Measurements from ENCODE around the gene PRELID1.
"Not testable (repeated sequence)": the region's sequence is repeated elsewhere in the genome, so short reads cannot be mapped to it uniquely, and the experiment has no call there.

PRELID1 gene

DNA sequence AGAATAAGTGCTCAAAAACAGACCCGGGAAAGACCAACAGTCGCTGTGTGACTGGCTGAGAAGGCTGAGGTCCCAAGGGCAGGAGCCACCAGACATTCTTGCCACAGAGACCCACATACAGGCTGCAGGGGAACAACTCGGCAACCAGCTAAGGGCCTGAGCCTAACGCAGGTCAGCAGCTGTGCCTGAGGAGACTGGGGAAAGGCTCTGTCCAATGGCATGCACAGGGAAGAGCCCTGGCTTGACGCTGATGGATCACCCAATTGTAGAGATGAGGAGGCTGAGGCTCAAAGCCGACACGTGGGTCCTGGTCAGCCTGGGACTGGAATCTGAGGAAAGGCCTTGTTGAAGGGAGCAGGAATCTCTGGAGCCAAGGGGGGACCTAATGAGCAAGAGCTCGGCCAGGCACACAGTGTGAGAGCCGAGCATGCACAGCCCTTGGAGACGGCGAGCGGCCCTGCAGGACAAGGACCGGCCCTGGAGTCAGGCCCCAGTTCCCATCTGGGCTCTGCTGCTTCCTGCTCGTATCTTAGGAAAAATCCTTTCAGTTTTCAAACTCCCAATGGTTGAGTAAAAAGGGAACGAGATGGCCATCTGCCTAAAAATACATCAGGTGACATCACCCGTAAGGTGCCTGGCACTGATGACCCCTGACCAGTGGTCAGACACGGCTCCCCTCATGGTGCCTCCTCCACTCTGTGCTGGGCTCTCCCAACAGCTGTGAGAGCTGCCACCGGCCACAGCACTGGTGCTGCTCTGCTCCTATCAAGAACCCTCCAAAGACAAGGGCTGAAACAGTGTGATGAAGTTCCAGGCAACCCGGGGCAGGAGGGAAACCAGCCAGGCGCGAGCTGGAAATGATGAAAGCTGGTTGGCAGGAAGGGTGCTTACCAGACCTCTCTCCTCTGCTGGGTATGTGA lies 31.4 kb downstream of the PRELID1 start:
- Mint-ChIP-seq H3K9me3 (no peaks in the 10 kb centered on the region), H3K36me3 (ENCODE audit: low read depth) (peaks cover 46% of the 10 kb centered on the region), H3K27ac (no peak overlapping the region), H3K4me3 (no peak overlapping the region), H3K4me1 (ENCODE audit: low read depth) (peaks cover 21% of the 10 kb centered on the region), H3K27me3 (no peaks in the 10 kb centered on the region)

DNA sequence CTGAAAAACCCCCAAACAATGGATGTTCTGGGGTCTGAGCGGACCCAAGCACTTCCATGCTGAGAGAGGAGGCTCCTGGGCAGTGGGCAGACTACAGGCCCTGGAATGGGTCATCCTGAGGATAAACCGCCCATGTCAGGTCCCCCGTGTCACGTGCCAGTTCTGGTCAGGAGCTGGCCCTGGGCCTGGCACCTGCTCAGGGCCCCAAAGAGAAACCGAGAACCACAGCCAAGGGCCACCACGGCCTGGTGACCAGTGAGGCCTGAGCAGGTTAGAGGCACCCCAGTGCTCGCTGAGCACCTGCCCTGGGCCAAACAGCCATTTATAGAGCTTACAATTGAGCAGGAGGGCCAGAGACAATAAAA lies 32.1 kb downstream of the PRELID1 start:
- Mint-ChIP-seq H3K27ac (no peak overlapping the region), H3K27me3 (no peaks in the 10 kb centered on the region), H3K9me3 (no peaks in the 10 kb centered on the region), H3K36me3 (ENCODE audit: low read depth) (peaks cover 43% of the 10 kb centered on the region), H3K4me1 (ENCODE audit: low read depth) (peaks cover 21% of the 10 kb centered on the region), H3K4me3 (no peak overlapping the region)

DNA sequence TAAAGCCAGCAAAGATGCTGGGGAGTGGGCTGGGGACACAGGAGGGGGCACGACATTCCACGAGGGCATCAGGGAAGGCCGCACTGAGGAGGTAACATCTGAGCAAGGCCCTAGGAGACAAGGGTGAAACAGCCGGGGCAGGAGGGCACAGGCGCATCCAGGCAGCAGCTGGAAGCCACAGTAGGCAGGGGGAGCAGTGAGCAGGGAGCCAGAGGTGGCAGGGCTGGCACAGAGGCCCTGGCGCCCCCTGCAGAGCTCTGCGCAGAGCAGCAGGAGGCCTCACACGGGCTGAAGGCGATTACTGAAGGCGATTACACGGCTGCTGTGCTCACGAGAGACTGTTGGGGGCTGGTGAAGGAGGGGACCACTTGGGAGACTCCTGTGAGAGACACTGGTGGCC lies 32.5 kb downstream of the PRELID1 start:
- Mint-ChIP-seq H3K4me1 (ENCODE audit: low read depth) (peaks cover 16% of the 10 kb centered on the region), H3K4me3 (no peak overlapping the region), H3K9me3 (no peaks in the 10 kb centered on the region), H3K36me3 (ENCODE audit: low read depth) (peaks cover 42% of the 10 kb centered on the region), H3K27me3 (no peaks in the 10 kb centered on the region), H3K27ac (peak overlapping the region; percentile 4)

DNA sequence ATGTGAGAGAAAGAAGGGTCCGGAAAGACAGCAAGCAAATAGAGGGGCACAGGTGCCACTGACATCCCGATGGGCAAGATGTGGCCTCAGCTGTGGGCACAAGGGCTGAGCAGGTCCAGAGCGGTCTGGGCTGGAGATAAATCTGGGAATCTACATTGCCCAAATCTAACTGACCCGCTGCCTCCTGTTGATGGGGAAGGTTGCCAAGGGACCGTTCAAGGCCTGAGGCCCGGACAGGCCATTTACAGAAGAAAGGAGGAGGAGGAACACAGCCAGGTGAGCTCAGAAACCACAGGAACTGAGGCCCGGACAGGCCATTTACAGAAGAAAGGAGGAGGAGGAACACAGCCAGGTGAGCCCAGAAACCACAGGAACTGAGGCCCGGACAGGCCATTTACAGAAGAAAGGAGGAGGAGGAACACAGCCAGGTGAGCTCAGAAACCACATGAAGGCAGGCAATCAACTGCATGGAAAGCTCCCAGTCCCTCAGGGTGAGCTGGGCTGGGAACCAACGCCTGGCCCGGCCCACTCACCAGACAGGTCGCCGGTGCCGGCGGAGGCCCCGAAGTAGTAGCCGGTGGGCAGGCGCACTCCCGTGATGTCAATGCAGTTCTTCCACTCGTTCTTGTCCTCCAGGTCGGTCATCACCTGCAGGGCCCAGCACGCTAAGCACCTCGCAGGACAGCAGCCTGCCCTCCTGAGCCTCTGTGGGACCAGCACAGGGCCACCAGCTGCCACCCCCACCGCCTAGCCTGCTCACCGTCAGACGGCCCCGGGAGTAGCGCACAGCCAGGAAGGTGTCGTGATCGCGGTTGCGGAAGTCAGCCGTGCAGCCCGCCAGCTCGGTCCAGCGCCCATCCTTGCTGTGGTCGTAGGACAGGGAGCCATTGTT lies 33.2 kb downstream of the PRELID1 start:
- Mint-ChIP-seq H3K36me3 (ENCODE audit: low read depth) (peaks cover 50% of the 10 kb centered on the region), H3K27ac (no peak overlapping the region), H3K9me3 (no peaks in the 10 kb centered on the region), H3K4me1 (ENCODE audit: low read depth) (peaks cover 10% of the 10 kb centered on the region), H3K4me3 (no peak overlapping the region), H3K27me3 (no peaks in the 10 kb centered on the region)

DNA sequence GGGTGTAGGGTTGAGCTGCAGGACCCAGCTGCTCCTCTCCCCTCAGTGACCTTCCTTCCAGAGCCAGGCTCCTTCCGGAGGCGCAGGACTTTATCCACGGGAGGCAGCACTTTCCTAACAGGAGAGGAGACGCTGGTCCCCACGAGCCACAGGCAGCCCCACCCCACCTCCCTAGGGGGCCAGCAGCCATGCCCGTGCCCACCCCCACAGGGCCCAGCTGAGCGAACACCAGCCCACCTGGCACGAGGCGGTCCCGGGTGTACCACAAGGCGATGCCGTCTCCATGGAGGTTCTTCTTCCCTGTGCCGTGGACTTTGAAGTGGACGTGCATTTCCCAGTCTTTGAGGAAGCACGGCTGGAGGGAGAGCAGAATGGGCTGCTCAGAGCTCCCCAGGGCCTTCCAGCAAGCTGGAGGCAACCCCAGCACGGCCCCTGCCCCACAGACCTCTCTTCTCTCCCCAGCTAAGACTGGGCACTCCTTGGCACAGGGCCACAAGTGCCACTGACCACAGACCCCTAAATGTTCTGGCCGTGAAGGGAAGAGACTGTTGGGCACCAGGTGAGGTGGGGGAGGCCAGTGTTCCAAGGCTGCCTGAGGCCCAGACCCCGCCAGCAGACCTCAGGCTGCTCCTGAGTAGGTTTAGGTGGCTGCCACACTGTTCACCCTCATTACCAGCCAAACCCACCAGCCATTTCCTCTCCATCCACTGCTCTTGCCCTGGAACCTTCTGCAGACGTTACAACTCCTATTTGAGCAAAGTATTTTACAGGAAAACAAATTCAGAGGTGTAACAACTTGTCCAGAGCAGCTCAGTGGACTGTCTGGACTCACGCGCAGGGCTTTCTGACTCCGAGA lies 34.9 kb downstream of the PRELID1 start:
- no peak overlapping the region for H3K27ac Mint-ChIP-seq
- peaks cover 11% of the 10 kb centered on the region for H3K4me1 Mint-ChIP-seq (ENCODE audit: low read depth)
- H3K36me3 Mint-ChIP-seq (ENCODE audit: low read depth) = peaks cover 49% of the 10 kb centered on the region
- H3K9me3 Mint-ChIP-seq = no peaks in the 10 kb centered on the region
- no peak overlapping the region for H3K4me3 Mint-ChIP-seq
- no peaks in the 10 kb centered on the region for H3K27me3 Mint-ChIP-seq

DNA sequence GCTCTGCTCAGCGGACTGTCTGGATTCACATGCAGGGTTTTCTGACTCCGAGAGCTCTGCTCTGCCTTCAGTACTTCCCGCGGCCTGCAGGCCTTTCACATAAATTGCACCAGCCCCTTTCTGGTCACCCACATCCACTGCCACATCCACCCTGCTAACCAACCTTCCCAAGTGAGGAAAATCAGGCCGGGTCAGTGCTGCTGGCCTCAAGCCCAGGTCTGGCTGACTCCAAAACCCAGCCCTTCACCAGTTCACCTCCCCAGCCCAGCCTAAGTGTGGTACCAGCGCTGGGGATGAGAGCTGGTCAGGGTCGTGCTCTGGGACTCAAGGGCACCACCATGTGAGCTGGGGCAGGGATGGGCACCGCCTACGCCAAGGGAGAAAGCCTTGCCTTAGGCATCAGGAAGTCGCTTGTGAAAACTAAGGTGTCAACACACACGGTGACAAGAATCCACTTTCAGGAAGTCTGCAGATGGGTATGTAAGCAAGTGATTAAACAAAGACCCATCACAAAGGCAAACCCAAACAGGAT lies 35.6 kb downstream of the PRELID1 start:
- H3K4me3 Mint-ChIP-seq = no peak overlapping the region
- no peak overlapping the region for H3K27ac Mint-ChIP-seq
- H3K27me3 Mint-ChIP-seq = no peaks in the 10 kb centered on the region
- peaks cover 46% of the 10 kb centered on the region for H3K36me3 Mint-ChIP-seq (ENCODE audit: low read depth)
- H3K4me1 Mint-ChIP-seq (ENCODE audit: low read depth) = peaks cover 14% of the 10 kb centered on the region
- no peaks in the 10 kb centered on the region for H3K9me3 Mint-ChIP-seq

DNA sequence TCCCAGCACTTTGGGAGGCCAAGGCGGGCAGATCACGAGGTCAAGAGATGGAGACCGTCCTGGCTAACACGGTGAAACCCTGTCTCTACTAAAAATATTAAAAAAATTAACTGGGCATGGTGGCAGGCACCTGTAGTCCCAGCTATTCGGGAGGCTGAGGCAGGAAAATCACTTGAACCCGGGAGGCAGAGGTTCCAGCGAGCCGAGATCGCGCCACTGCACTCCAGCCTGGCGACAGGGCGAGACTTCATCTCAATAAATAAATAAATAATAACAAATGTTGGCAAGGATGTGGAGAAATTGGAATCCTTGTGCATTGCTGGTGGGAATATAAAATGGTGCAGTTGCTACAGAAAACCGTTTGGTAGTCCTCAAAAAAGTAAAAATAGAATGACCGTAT lies 39.4 kb downstream of the PRELID1 start:
- Mint-ChIP-seq H3K4me1 (ENCODE audit: low read depth) (peaks cover 38% of the 10 kb centered on the region), H3K36me3 (ENCODE audit: low read depth) (peaks cover 52% of the 10 kb centered on the region)
- H3K27ac Mint-ChIP-seq, H3K9me3 Mint-ChIP-seq, H3K4me3 Mint-ChIP-seq, H3K27me3 Mint-ChIP-seq: not testable (repeated sequence)

DNA sequence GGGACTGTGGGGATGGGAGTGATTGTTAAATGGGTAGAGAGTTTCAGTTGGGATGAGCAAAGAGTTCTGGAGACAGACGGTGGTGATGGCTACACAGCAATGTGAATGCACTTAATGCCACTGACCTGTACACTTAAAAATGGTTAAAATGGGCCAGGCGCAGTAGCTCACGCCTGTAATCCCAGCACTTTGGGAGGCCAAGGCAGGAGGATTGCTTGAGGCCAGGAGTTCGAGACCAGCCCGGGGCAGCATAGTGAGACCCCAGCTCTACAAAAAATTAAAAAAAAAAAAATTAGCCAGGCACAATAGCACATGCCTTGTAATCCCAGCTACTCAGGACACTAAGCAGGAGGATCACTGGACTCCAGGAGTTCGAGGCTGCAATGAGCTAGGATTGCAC lies 40.2 kb downstream of the PRELID1 start:
- H3K9me3 Mint-ChIP-seq = no peaks in the 10 kb centered on the region
- H3K36me3 Mint-ChIP-seq (ENCODE audit: low read depth) = peaks cover 52% of the 10 kb centered on the region
- no peak overlapping the region for H3K27ac Mint-ChIP-seq
- H3K4me3 Mint-ChIP-seq = no peak overlapping the region
- H3K4me1 Mint-ChIP-seq (ENCODE audit: low read depth) = peaks cover 38% of the 10 kb centered on the region
- no peaks in the 10 kb centered on the region for H3K27me3 Mint-ChIP-seq

DNA sequence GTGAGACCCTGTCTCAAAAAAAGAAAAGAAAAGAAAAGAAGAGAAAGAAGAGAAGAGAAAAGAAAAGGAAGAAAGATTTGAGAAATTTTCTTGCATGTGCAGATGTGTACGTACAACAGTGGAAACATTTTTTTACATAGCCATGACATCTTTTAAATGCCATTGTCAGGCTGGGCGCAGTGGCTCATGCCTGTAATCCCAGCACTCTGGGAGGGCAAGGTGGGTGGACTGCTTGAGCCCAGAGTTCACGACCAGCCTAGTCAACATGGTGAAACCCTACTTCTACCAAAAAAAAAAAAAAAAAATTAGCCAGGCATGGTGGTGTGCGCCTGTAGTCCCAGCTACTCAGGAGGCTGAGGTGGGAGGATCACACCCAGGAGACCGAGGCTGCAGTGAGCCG lies 41.3 kb downstream of the PRELID1 start:
- Mint-ChIP-seq H3K4me1 (ENCODE audit: low read depth) (peaks cover 42% of the 10 kb centered on the region), H3K4me3 (no peak overlapping the region), H3K27ac (no peak overlapping the region), H3K27me3 (no peaks in the 10 kb centered on the region), H3K9me3 (no peaks in the 10 kb centered on the region), H3K36me3 (ENCODE audit: low read depth) (peaks cover 56% of the 10 kb centered on the region)

DNA sequence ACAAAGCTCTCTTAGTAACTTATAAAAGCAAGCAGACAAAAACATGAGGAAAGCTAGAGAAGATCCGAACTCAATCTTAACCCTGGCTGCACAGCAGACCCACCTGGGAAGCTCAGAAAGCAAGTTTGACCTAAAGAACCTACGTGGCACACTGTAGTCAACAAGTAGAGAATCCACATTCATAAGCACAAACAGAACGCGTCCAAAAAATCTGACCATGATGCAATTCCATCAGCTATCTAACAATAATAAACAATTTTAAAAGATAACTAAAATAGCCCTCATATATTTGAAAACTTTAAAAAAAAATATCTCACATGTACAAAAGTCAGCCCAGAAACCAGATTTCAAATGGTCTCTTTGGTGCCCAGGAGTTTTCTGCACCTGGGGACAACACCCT lies 43.2 kb downstream of the PRELID1 start:
- Mint-ChIP-seq H3K27me3 (no peaks in the 10 kb centered on the region), H3K4me1 (ENCODE audit: low read depth) (peaks cover 49% of the 10 kb centered on the region), H3K9me3 (no peaks in the 10 kb centered on the region), H3K4me3 (no peak overlapping the region), H3K36me3 (ENCODE audit: low read depth) (peaks cover 48% of the 10 kb centered on the region), H3K27ac (no peak overlapping the region)

DNA sequence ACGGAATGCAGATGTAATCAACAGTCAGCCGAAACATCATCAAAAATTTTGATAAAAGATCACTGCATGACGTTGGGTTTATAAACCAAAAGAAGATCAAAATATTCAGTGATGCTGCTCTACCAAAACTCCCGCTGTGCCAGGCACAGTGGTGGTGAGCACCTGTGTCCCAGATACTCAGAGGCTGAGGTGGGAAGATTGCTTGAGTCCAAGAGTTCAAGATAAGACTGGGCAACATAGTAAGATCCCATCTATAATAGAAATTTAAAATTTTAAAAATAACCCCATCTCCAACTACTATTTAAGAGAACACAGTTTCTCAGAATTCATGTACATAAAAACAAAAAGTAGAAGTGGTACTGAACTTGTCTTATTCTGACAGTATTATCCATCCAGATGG lies 44.1 kb downstream of the PRELID1 start:
- Mint-ChIP-seq H3K36me3 (ENCODE audit: low read depth) (peaks cover 42% of the 10 kb centered on the region), H3K4me3 (no peak overlapping the region), H3K9me3 (no peaks in the 10 kb centered on the region), H3K27ac (no peak overlapping the region), H3K4me1 (ENCODE audit: low read depth) (peaks cover 54% of the 10 kb centered on the region), H3K27me3 (no peaks in the 10 kb centered on the region)

DNA sequence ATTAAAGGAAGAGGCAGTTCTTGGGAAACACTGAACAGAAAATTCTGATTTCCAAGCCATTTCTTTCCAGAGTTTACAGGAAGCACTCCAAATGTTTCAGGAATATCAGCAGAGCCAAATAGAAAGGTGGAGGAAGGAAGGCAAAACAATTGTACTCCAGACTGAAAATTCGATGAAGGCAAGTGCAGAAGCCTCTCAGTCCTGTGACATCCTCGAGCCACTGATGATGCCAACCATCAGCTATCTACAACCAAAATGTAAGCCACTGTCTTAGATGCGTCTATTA lies 45.7 kb downstream of the PRELID1 start:
- peak overlapping the region; percentile 99 for H3K4me3 Mint-ChIP-seq
- H3K4me1 Mint-ChIP-seq (ENCODE audit: low read depth) = peaks cover 51% of the 10 kb centered on the region
- H3K27me3 Mint-ChIP-seq = no peaks in the 10 kb centered on the region
- H3K27ac Mint-ChIP-seq = peak overlapping the region; percentile 61
- no peaks in the 10 kb centered on the region for H3K9me3 Mint-ChIP-seq
- peaks cover 37% of the 10 kb centered on the region for H3K36me3 Mint-ChIP-seq (ENCODE audit: low read depth)

DNA sequence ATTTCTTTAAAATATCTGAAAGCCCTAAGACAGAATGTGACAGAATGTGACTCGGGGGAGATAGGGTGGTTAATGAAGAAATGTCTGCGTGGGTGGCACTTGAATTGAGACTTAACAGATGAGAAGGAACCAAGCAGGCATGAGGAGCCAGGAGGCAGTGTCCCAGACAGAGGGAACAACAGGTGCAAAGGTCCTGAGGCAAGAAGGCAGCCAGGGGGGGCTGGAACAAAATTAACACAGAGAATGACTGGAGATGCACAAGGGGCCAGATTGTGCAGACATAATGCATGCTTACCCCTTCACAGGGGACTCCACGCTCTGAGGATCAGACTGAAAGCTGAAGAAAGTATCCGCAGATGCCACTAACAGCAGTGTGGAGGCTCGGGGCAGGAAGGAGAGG lies 46.2 kb downstream of the PRELID1 start:
- peaks cover 56% of the 10 kb centered on the region for H3K4me1 Mint-ChIP-seq (ENCODE audit: low read depth)
- peak overlapping the region; percentile 99 for H3K4me3 Mint-ChIP-seq
- peaks cover 35% of the 10 kb centered on the region for H3K36me3 Mint-ChIP-seq (ENCODE audit: low read depth)

DNA sequence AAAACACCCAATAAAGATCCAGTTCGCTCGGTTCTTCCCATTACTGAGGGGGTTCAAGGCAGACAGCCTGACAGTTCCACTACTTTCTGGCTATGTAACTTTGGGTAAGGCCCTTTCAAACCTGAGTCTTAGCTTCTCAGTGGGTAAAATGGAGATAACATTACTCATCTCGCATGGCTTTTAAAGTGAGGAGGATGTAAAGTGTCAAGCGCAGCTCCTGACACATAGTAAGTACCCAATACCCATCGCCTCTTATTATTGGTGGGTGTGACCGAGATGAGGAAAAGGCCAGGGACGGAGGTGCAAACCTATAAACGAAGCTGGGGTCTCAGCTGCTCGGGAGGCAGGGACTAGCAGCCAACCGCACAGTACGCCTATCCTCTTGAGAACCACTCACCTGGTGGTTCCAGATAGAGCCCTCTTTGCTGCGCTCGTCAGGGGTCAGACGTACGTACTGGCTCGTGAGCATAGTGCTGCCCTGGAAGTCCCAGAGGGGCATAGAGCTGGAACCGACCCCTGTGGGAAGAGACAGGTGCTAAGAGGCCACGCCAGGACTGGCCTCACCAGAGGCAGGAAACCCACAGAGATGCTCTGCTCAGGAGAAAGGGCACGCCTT lies 47.3 kb downstream of the PRELID1 start:
- peak overlapping the region; percentile 100 for H3K27ac Mint-ChIP-seq
- H3K36me3 Mint-ChIP-seq (ENCODE audit: low read depth) = peaks cover 29% of the 10 kb centered on the region
- peaks cover 4% of the 10 kb centered on the region for H3K9me3 Mint-ChIP-seq
- H3K4me1 Mint-ChIP-seq (ENCODE audit: low read depth) = peaks cover 61% of the 10 kb centered on the region
- H3K27me3 Mint-ChIP-seq = no peaks in the 10 kb centered on the region
- peak overlapping the region; percentile 99 for H3K4me3 Mint-ChIP-seq

More for the DNA sequence above, 46.2 kb downstream of the PRELID1 start:
- Mint-ChIP-seq H3K27ac (peak overlapping the region; percentile 74), H3K9me3 (no peaks in the 10 kb centered on the region), H3K27me3 (no peaks in the 10 kb centered on the region)
